NCI-H2107 treated with DMSO at 0.1 percent for 48 hours (cell line): ENCODE data around the gene RHEX.

Experiments used
- DNase-seq: peaks from one replicate; lab custom pipeline; 2025; ENCODE audit not compliant: unreplicated experiment; lab: John Stamatoyannopoulos, UW

The RHEX gene

DNA sequence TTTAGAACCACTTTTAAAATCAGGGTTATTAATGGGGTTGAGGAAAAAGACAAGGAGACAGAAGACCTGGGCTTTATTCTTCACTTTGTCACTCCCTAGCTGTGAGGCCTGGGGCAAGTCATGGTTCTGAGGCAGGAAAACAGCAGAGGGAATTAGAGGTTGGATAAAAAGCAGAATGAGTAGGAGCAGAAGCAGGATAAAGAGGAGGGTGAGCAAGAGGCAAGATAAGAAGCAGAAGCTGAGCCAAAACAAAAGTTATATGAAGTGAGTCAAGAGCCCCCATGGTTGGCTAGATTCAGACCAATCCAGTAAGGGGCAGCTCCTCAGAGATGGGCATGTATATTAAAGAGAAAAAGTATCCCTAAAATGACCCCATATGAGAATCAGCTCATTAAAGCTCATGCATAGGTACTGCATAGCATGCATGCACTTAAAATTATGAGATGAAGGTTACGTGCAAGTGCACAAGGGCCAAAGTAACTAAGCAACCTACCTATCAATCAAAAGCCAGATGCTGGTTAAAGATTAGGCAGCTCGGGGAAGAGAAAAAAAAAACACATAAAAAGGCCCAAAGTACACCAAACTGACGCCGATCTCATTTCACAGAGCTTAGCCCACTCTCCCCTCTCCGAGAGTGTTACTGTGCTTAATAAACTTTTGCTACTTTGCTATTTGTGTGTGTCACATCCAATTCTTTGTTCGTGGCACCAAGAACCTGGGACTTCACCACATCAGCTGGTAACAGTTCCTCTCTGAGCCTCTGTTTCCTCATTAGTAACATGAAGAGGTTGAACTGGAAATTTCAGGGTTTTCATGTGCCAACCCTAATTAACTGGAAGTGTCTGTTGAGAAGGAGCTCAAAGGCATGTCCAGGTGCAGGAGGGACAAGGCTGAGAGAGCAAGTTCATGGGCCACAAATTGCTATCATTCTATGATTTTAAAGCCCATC is 62.0 kb downstream of the RHEX start:
- no peak for DNase-seq

DNA sequence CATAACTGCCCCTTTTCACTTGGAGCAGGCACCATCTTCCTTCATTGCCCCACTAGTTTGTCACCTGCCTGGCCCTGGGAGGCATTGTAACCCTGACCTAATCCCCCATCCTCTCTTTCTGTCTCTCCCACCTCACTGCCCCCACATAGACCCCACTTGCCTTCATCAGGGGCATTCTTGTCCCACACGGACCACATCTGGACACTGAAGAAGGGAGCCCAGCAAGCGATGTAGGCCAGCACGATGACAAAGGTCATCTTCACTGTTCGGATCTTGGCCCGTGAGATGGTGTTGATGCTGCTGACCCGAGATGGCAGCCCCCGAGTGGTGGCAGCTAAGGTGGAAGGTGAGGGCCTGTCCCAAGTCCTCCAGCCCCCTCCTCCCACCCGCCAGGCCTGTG is 62.8 kb downstream of the RHEX start:
- DNase-seq, result no peak

DNA sequence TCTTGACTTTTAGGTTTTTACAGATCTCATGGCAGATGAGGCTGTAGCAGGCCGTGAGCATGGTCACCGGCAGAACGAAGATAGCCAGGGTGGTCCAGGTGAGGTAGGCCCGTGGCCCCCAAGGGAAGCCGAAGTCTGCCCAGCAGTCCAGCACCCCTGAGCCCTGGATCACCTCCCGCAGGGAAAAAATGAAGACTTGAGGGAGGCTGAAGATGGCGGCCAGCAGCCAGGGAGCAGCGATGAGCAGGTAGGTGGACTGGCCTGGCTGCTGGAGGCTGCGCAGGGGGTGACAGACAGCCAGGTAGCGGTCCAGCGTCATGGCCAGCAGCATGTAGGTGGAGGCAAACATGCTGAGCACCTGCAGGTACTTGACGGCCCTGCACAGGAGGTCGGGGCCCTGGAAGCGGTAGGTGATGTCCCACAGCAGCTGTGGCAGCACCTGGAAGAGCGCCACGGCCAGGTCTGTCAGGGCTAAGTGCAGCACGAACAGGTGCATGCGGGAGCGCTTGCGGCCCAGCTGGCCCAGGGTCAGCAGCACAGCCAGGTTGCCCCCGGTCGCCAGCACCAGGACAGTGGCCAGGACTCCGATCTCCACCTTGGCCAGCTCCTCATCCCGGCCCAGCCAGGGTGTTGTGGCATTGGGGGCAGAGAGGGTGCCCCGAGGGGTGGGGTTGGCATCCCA is 63.4 kb downstream of the RHEX start:
- peak; percentile 22 for DNase-seq

DNA sequence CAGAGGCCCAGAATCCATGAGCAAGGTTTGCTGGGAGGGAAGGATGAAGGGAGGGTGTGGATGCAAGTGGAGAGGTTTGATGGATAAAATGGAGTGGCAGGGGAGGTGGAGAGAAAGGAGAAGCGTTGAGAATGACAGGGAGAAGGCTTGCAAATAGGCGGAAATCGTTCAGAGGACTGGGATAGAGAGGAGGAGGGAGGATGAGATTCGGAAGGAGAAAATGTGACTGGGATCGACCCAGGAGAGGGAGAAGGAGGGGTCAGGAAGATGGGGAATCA is 63.8 kb downstream of the RHEX start:
- peak; percentile 54 for DNase-seq

DNA sequence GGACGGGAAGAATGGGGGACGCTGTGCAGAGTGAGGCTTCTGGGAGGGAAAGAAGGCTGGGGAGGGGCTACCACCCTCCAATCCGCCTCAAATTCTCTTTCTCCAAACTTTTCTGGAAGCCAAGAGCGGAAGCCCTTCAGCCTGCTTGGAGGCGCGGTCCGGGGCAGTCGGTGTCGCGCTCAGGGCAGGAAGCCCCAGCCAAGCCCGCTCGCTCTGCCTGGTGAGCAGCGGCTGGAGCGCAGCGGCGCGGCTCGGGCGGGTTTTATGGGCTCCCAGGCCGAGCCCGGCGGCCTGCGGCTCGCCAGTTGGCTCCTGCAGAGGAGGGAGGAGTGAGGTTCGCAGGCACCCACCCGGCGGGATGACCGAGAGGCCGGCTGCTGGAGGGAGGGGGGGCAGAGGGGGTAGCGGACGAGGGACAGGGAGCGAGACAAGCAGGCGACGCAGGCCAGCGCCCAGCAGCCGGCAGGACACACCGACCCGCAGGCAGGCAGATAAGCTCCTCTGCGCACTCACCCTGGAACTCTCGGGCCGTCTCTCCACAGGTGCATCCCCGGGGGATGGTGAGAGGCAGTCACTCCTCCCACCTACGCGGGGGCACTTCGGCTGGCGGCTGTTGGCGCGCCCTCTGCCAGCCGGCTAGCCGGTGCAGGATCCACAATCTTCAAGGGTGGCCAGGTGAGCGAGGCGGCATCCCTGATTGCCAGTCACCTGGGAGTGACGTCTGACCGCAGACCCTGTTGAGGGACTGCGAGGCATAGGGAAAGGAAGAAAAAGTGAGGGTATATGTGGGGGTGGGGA is 64.4 kb downstream of the RHEX start, which contains the start of gene AVPR1B:
TSS of gene AVPR1B (minus strand) at position 238 of the 798 bp plus-strand sequence. CDS start 498 bp downstream, outside the sequence.
- peak; percentile 81 for DNase-seq

DNA sequence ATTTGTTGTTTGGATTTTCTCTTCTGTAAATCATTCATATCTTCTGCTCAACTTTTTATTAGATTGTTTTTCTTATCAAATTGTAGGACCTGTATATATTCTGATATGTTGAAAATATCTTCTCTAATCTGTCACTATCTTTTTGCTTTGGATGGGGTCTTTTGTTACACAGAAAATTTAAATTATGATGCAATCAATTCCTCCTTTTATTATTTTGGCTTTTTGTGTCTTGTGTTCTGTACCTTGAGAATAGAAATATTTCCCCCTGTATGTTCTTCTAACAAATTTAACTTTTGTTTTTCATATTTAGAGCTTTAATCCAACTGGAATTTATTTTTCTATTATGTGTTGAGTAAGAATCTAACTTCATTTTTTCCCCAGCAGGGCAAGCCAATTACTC is 67.4 kb downstream of the RHEX start:
- no peak for DNase-seq

DNA sequence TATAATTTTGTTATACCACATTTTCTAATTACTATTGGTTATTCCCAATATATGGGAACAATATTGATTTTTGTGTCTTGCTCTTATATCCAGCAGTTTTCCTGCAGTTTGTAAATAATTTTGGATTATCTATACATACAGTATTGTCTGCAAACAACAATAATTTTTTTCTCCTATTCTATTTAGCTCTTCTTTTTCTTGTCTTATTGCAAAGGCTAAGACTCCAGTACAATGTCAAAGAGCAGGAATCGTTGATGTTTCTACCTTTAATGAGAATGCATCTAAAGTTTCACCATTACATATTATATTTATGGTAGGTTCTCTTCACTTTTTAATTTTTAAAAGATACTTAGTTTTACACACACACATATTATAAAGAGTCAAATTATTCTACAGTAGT is 68.3 kb downstream of the RHEX start:
- no peak for DNase-seq

DNA sequence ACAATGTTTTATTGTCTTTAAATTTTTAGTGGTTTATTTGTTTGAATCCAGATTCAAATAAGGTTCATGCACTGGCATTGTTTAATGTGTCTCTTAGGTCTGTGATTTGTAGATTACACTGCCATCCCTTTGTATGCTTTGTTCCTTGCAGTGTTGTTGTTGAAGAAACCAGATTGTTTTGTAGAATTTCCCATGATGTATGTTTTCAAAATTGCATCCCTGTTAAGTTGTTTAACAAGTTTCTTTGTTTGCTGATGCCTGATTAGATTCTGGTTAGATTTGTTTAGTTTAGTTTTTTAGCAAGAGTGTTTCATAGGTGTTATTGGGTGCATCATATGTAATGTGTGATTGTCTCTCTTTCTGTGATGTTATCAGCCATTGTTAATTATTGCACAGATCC is 69.7 kb downstream of the RHEX start:
- DNase-seq, result no peak

DNA sequence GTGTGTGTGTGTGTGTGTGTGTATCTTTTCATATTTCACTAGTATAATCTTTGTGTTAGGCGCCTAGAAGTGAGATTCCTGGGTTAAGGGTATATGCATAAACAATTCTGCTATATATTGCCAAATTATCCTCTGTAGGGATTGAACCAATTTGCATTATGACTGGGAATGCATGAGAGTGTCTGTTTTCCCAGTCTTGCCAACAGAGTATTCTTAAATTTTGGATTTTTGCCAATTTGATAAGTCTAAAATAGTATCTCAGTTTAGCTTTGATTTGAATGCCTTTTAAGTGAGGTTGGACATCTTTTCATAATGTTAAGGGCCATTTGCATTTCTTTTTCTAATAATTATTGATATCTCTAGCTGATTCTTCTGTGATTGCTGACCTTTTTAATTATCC is 72.4 kb downstream of the RHEX start:
- DNase-seq, result no peak

DNA sequence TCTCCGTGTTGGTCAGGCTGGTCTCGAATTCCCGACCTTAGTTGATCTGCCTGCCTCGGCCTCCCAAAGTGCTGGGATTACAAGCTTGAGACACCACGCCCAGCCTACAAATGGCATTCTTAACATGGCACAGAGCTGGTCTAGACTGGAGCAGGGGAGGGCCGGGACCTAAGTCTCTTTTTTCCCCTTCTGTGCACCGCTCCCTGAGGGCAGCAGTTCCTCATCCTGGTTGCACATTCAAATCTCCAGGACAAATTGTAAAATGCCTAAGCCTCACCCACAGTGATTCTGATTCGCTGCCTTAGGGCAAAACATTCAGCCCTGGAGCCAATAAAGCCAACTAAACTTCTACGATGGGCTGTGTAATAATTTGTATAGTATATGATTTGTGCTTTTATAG is 74.4 kb downstream of the RHEX start:
- DNase-seq, result no peak

DNA sequence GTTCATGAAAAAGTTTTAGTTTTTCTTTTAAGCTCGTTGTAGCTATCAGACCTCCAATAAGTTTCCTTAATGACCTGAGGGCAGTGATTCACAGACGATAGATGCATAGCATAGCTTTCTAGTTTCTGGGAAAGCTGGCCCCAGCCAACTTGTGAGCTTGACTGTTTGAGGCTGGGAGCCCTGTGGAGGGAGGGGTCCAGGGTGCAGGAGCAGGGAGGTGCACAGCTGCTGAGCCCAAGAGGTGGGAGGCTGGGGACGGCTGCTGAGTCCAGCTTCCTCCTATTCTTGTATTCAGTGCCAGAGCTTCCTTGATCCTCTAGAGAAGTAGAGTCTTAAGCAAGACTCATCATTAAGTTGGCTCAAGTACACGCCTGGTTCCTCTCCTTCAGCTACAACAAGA is 75.2 kb downstream of the RHEX start:
- DNase-seq, result no peak

DNA sequence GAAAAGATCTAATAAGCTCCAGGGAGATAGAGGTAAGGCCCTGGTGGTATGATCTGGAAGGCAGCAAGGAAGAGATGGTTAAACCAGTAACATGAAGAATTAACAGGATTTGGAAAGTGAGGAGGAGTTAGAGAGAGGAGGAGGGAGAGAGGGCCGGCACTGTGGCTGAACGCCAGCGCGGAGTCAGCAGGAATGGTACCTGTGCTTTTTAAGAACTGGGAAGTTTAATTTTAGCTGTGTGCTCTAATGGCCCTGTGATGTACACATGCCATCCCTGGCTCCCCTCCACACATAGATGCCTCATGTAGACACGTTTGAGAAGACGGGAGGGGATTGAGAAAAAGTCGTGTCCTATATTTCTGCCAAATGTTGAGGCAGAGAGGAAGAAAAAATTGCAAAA is 78.1 kb downstream of the RHEX start:
- DNase-seq, result no peak

DNA sequence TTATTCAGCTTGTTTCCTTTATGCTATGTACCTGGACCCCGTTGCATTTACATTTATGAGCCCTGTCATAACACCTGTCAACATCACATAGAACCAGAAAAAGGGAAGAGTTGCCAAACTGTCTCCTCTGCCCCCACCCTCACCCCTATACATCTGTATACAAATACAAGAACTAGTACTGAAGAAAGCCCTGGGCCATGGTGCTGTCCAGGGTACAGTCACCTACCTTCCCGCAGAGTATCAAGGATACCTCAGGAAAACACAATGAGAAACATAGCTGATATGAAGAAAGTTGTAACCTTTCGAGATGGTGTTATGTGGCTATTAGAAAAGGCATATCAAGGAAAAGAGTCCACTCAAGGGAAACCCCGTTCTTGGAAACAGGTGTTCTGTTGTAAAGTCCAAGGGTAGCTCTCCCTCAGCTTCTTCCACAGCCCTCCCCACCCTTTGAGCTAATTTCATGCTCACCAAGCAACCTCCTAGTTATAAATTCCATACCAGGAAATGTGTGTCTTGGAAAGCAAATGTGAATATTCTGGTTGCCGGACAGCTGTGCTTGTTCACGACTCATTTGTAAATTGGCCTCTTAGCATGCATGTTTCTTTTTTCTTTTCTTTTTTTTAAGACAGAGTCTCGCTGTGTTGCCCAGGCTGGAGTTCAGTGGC is 80.9 kb downstream of the RHEX start:
- DNase-seq, result no peak

DNA sequence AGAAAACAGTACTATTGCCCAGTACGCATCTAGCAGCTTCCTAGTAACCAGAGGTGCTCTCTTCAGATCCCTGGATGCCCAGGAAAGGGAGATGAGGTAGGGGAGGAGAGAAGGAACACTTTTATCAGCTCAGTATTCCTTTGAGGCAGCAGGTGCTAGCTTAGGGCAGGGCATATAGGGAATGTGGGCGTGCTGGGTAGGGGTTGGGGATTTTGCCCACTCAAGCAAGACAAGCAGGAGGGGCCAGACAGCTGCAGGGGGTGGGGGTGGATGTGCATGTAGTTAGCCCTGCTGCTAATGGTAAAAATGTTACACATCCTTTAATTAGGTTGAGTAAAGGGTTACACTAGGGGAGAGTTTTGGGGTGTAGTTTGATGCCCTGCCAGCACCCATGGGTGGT is 82.3 kb downstream of the RHEX start:
- no peak for DNase-seq

DNA sequence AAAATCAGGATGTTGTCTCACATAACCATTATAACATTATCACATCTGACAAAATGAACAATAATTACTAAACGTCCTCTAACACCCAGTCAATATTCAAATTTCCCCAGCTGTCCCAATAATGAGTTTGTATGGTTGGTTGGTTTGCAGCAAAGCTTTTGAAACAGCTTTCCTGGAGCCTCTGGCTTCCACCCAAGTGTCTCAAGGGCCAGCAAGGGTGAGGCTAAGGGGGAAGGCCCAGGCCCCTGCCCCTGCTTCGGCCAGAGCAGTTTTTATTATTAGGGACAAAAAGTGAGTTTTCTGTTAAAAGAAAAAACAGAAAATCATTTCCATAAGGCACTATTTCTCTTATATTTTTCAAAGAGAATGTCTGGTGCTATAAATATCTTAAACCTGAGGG is 83.3 kb downstream of the RHEX start:
- DNase-seq, result peak; percentile 63

DNA sequence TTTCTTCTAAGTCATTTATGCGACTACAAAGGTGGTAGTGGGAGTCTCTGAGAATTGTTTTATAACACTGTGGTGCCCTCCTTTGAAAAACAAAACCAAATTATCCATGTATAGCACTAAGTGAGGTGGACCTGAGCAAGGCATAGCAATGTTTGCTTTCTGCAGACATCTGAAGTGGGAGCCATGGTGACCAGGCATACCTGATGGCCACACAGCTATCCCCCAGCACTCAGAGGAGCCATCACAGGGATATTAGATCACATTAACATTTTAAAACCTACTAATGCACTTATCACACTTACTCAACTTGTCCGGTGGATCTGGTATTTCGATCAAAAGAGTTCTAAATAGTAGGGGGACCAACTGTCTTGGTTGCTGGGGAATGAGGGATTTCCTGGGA is 89.0 kb downstream of the RHEX start:
- no peak for DNase-seq

DNA sequence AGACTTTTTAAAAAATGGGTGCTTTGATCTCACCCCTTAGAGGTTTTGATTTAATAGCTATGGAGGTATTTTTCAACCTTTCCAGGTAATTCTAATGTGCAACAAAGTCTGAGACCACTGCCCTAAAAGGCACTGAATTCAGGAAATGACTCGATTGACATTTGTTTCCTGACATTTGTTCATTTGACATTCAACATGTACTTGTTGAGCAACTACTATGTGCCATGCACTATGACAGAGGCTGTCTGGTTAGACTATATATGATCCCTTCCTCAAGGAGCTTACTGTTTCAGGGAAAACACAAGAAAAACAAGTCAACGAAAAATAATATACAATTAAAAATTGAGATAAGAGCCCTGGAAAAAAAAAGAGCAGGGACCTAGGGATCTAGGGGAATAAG is 89.8 kb downstream of the RHEX start:
- no peak for DNase-seq

DNA sequence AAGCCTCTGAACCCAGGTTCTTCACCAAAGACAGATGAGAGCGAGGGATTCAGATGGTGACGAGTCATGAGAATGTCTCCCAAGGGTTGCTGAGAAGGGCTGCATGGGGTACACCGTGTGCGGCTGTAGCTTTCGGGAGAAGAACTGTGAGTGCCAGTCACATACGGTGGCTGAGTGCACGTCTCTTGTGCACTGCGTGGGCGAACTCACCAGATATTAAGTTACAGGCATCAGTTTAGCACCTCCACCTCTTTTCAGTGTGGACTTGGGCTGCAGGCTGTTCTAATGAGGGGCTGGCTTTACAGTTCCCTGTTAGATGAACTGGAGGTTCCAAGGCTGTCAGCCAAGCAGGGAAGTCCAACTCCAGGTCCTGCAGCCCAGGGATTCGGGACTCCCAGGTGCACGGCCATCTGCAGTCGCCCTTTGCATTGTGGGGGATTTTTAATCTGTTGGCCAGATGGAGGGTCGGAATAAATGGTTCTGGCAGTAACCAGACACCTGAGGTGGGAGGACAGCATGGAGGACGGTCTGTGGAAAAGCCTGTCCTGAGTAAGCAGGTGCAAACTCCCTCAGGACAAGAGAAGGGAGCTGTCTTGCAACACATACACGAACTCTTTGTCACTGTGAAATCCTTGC is 90.7 kb downstream of the RHEX start:
- DNase-seq, result peak; percentile 86

DNA sequence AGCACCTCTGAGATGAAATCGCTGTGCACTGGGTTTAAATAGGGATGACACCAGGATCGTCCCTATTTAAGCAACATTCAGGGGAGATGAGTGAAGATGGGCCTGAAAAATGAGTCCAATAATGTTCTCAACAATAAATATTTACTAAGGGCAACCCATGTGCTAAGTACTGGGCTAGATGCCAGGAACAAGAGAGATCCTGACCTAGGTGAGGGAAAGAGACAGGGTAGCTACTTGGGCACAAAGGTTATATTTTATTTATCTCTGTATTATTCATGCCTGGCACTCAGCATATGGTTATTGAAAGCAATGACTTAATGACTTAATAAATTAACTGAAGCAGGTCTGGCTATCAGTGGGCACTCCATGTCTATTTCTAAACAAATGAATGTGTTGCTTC is 91.6 kb downstream of the RHEX start:
- DNase-seq, result peak; percentile 71

DNA sequence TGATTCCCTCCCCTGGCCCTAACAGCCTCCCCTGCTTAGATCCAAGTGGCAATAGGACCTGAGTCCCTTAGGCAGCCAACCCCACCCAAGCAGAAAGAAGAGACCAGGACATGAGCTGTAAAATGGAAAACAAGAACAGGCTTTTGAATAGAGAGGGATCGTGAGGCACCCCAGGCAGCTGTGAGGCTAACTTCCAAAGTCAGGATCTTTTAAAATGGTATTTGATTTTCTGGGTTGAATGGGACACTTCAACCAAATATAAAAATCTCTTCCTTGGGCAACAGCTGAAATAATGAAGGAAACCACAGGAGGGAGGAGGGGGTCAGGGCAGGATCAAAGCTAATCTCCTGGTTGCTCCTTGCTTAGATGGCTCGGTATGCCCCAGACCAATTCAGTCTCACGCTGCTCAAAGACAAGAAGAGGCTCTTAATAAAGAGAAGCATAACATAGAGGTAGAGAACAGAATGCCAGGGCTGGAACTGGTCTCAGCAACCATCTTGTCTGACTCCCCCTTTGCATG is 92.9 kb downstream of the RHEX start:
- no peak for DNase-seq
